ENCODE results near the gene ZNF32. TPM values are rescaled to one million over a fixed set of nuclear protein-coding genes. Genes with fewer than 3 reads are reported as not detected.

ZNF32 gene
- total and polyA plus RNA-seq, 2 donors (not counting 1 experiment from before 2014, with no cell fraction given) = 29.0 to 29.6 TPM

DNA sequence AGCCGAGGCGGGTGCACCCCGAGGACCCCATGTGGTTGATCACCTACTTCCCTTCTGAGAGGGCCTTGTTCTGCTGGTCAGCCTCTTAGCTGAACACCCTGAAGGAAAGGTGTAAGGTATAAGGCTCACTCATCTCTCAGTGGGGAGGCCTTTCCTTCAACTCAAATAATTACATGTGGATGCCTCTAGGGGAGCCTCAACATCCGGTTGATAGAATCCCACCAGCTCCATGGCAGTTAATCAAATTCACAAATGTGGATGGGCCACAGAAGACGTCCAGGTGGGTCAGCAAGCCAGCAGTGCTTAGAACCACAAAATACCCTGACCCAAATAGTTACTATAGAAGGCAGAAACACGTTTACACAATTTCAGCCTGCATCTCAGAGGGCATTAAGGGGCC, 37.7 kb upstream of the ZNF32 start:
- peaks cover 9 to 11% of the 10 kb centered on the region in 2 donors for H3K4me1 ChIP-seq (ENCODE audit: control insufficient read depth in 2 of 2, insufficient read depth in 2 of 2, low read length in 2 of 2)
- H3K9me3 ChIP-seq (ENCODE audit: control extremely low read depth in 1 of 3, control insufficient read depth in 2 of 3, insufficient read depth in 1 of 3, low read length in 2 of 3) = peaks cover 0 to 4% (median 0%) of the 10 kb centered on the region in 3 donors
- CTCF ChIA-PET = interaction anchor here (0.7 kb wide), 1 partner anchor 1174 kb away, joined by 3 read pairs; no protein-coding TSS in a partner anchor
- peaks cover 17% of the 10 kb centered on the region for H3K4me1 Mint-ChIP-seq
- H3K27me3 Mint-ChIP-seq = peaks cover 42% of the 10 kb centered on the region
- H3K79me2 ChIP-seq (ENCODE audit: control insufficient read depth, insufficient read depth, low read length) = no peaks in the 10 kb centered on the region
- no peak for DNase-seq
- peaks cover 0 to 16% (median 2%) of the 10 kb centered on the region in 4 experiments for H3K27me3 ChIP-seq (replicated peaks in 1 of 4; ENCODE audit: control extremely low read depth in 1 of 4, control insufficient read depth in 3 of 4, insufficient read depth in 4 of 4, low read length in 3 of 4)
- no peaks in the 10 kb centered on the region for H4K20me1 ChIP-seq (ENCODE audit: control insufficient read depth, insufficient read depth, low read length, poor library complexity, severe bottlenecking)
- no peak overlapping the region for H3K27ac Mint-ChIP-seq
- no peak overlapping the region for H3K27ac ChIP-seq (ENCODE audit: low read length in 2 of 2)
- no peak overlapping the region for H3K9ac ChIP-seq (ENCODE audit: low read length)
- no peak overlapping the region for H3K4me3 Mint-ChIP-seq
- no peak overlapping the region for H2AFZ ChIP-seq (ENCODE audit: insufficient read depth, low read depth, low read length, poor library complexity, severe bottlenecking)
- H3K36me3 ChIP-seq (replicated peaks in 1 of 2; ENCODE audit: control extremely low read depth in 1 of 2, control insufficient read depth in 1 of 2, extremely low read depth in 1 of 2, insufficient read depth in 2 of 2, low read length in 1 of 2) = no peaks in the 10 kb centered on the region
- no peak for ATAC-seq (ENCODE audit: low read depth)
- no peak overlapping the region for H3K4me3 ChIP-seq (ENCODE audit: control extremely low read depth in 1 of 5, extremely low read depth in 1 of 5, insufficient read depth in 1 of 5, low read depth in 2 of 5, low read length in 4 of 5)
- 38% methylated on average over 2 of the region's 6 CpGs for WGBS (ENCODE audit: insufficient coverage)
- no peak overlapping the region for H3K4me2 ChIP-seq (replicated peaks; ENCODE audit: low read depth, low read length, poor library complexity, severe bottlenecking)
- intact Hi-C loops (cut with micrococcal nuclease) = no loop called here
- POLR2A ChIA-PET = no interaction called here
- TF ChIP-seq, protein P1, sequence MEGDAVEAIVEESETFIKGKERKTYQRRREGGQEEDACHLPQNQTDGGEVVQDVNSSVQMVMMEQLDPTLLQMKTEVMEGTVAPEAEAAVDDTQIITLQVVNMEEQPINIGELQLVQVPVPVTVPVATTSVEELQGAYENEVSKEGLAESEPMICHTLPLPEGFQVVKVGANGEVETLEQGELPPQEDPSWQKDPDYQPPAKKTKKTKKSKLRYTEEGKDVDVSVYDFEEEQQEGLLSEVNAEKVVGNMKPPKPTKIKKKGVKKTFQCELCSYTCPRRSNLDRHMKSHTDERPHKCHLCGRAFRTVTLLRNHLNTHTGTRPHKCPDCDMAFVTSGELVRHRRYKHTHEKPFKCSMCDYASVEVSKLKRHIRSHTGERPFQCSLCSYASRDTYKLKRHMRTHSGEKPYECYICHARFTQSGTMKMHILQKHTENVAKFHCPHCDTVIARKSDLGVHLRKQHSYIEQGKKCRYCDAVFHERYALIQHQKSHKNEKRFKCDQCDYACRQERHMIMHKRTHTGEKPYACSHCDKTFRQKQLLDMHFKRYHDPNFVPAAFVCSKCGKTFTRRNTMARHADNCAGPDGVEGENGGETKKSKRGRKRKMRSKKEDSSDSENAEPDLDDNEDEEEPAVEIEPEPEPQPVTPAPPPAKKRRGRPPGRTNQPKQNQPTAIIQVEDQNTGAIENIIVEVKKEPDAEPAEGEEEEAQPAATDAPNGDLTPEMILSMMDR (IDR thresholded peaks at IDR 0.05) = no peak
- no peak for TF ChIP-seq EZH2 (IDR thresholded peaks at IDR 0.05; ENCODE audit: borderline replicate concordance, insufficient read depth, low read depth, low read length, poor library complexity, severe bottlenecking)
- peaks cover 2% of the 10 kb centered on the region for H3K9me3 Mint-ChIP-seq (ENCODE audit: insufficient read depth)

DNA sequence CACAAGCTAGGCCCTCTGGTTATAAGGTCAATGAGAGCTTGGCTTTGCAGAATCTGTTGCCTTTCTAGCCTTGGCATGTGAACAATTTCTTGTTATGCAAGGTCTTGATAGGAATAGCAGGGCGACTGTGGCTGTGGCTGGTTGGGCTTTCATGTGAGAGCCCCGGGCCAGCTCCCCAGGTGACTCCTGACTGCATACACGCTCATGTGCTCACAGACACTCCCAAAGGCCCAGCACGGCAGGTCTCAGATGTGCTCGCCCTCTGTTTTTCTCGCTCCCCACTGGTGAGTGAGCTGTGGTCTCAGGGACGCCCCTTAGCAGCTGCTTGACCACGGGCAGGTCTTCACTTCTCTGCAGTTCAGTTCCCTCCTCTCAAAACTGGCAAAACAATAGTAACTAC, 37.1 kb upstream of the ZNF32 start:
- no peak for DNase-seq
- intact Hi-C loops (cut with micrococcal nuclease) = no loop called here

More for the DNA sequence above, 37.1 kb upstream of the ZNF32 start:
- no peak overlapping the region for H2AFZ ChIP-seq (ENCODE audit: insufficient read depth, low read depth, low read length, poor library complexity, severe bottlenecking)
- WGBS (ENCODE audit: insufficient coverage) = 61% methylated on average over 6 of the region's 8 CpGs
- peaks cover 13% of the 10 kb centered on the region for H3K4me1 Mint-ChIP-seq
- peaks cover 37% of the 10 kb centered on the region for H3K27me3 Mint-ChIP-seq
- peaks cover 2% of the 10 kb centered on the region for H3K9me3 Mint-ChIP-seq (ENCODE audit: insufficient read depth)
- no peaks in the 10 kb centered on the region for H3K36me3 ChIP-seq (replicated peaks in 1 of 2; ENCODE audit: control extremely low read depth in 1 of 2, control insufficient read depth in 1 of 2, extremely low read depth in 1 of 2, insufficient read depth in 2 of 2, low read length in 1 of 2)
- no peaks in the 10 kb centered on the region for H4K20me1 ChIP-seq (ENCODE audit: control insufficient read depth, insufficient read depth, low read length, poor library complexity, severe bottlenecking)
- ChIA-PET POLR2A (no interaction called here), CTCF (interaction anchor here (0.7 kb wide), 1 partner anchor 1175 kb away, joined by 3 read pairs; no protein-coding TSS in a partner anchor)
- H3K4me3 Mint-ChIP-seq = no peak overlapping the region
- no peak overlapping the region for H3K27ac Mint-ChIP-seq
- no peak for TF ChIP-seq EZH2 (IDR thresholded peaks at IDR 0.05; ENCODE audit: borderline replicate concordance, insufficient read depth, low read depth, low read length, poor library complexity, severe bottlenecking)
- TF ChIP-seq, protein P1 (IDR thresholded peaks at IDR 0.05) = no peak
- H3K9me3 ChIP-seq (ENCODE audit: control extremely low read depth in 1 of 3, control insufficient read depth in 2 of 3, insufficient read depth in 1 of 3, low read length in 2 of 3) = peaks cover 0 to 4% (median 0%) of the 10 kb centered on the region in 3 donors
- H3K4me1 ChIP-seq (ENCODE audit: control insufficient read depth in 2 of 2, insufficient read depth in 2 of 2, low read length in 2 of 2) = peaks cover 9 to 11% of the 10 kb centered on the region in 2 donors
- no peaks in the 10 kb centered on the region for H3K79me2 ChIP-seq (ENCODE audit: control insufficient read depth, insufficient read depth, low read length)
- H3K4me2 ChIP-seq (replicated peaks; ENCODE audit: low read depth, low read length, poor library complexity, severe bottlenecking) = no peak overlapping the region
- H3K4me3 ChIP-seq (ENCODE audit: control extremely low read depth in 1 of 5, extremely low read depth in 1 of 5, insufficient read depth in 1 of 5, low read depth in 2 of 5, low read length in 4 of 5) = no peak overlapping the region
- no peak overlapping the region for H3K9ac ChIP-seq (ENCODE audit: low read length)
- no peak for ATAC-seq (ENCODE audit: low read depth)
- peaks cover 0 to 16% (median 2%) of the 10 kb centered on the region in 4 experiments for H3K27me3 ChIP-seq (replicated peaks in 1 of 4; ENCODE audit: control extremely low read depth in 1 of 4, control insufficient read depth in 3 of 4, insufficient read depth in 4 of 4, low read length in 3 of 4)
- H3K27ac ChIP-seq (ENCODE audit: low read length in 2 of 2) = no peak overlapping the region

Data from B cell (primary cell).